NCI-H187 treated with DMSO at 0.1 percent for 48 hours (cell line): Measurements from ENCODE around the gene RPS6KA2.
"Not testable (repeated sequence)": the region's sequence is repeated elsewhere in the genome, so short reads cannot be mapped to it uniquely, and the experiment has no call there.

ENCODE experiments used
- DNase-seq: peaks from one replicate; lab custom pipeline; 2025; lab: John Stamatoyannopoulos, UW

The RPS6KA2 gene

DNA sequence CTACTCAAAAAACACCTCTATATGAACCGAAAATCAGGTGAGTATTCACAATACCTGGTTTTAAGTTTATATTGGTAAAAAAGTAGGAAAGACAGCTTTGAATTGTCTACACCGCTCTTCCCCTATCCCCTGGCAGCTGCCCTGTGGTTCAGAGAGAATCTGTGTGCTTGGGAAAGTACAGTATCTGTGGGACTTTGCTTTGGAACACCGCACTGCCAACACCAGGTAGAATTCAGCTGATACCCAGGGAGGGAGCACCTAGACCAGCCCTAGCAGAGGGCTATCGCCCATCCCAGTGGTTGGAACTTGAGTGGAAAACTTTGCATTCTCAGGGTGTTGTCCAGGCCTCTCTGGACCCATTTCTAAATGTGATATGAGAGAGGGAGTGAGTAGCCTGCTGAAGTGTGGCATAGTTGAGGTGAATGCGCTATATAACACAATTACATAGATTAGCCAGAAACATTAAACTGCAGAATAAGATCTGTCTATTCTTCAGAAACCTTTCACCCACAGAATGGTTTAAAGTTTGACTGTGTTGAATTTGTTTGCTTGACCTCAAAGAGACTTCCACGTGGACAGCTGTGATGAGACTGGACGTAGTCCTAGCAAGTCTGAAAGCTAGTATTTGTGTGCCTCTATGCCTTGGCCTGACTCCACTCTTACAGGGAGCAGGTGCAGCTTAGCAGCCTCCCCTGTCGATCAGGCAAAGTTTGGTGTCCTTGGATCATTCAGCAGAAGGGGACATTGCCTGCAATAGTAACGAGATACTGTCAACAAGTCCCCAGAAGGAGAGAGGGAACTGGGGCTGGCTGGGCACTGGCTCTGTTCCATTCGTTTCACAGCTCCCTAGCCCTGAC is 232.8 kb downstream of the RPS6KA2 start:
- DNase-seq = no peak

DNA sequence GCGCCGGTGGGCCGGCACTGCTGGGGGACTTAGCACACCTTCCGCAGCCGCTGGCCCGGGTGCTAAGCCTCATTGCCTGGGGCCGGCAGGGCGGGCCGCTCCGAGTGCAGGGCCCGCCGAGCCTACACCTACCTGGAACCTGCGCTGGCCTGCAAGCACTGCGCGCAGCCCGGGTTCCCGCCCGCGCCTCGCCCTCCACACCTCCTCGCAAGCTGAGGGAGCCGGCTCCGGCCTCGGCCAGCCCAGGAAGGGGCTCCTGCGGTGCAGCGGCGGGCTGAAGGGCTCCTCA is 233.6 kb downstream of the RPS6KA2 start:
- DNase-seq = no peak

DNA sequence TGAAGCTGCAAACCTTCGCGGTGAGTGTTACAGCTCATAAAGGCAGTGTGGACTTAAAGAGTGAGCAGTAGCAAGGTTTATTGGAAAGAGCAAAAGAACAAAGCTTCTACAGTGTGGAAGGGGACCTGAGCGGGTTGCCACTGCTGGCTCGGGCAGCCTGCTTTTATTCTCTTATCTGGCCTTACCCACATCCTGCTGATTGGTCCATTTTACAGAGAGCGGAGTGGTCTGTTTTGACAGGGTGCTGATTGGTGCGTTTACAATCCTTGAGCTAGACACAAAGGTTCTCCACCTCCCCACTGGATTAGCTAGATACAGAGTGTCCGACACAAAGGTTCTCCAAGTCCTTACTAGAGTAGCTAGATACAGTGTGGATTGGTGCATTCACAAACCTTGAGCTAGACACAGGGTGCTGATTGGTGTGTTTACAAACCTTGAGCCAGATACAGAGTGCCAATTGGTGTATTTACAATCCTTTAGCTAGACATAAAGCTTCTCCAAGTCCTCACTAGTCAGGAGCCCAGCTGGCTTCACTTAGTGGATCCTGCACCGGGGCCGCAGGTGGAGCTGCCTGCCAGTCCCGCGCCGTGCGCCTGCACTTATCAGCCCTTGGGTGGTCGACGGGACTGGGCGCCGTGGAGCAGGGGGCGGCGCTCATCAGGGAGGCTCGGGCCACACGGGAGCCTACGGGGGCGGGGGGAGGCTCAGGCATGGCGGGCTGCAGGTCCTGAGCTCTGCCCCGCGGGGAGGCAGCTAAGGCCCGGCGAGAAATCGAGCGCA is 234.1 kb downstream of the RPS6KA2 start:
- DNase-seq = not testable (repeated sequence)

DNA sequence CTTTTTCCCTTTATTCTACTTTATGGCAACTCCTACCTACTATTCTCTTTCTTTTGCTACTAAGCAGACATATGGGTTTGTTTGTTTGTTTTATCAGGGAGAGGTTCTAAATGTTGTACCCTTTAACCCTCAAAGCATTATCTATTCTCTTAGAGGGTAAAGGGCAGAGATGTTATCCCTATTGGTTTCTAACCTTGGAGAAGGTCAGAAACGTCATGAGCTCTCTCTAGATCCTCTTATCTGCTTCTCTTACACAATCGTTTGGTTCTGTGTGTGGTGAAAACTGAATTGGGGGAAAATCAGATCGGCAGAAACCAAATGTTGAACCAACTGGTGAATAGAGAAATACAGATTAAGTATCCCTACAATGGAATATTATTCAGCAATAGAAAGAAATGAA is 237.9 kb downstream of the RPS6KA2 start:
- DNase-seq = no peak

DNA sequence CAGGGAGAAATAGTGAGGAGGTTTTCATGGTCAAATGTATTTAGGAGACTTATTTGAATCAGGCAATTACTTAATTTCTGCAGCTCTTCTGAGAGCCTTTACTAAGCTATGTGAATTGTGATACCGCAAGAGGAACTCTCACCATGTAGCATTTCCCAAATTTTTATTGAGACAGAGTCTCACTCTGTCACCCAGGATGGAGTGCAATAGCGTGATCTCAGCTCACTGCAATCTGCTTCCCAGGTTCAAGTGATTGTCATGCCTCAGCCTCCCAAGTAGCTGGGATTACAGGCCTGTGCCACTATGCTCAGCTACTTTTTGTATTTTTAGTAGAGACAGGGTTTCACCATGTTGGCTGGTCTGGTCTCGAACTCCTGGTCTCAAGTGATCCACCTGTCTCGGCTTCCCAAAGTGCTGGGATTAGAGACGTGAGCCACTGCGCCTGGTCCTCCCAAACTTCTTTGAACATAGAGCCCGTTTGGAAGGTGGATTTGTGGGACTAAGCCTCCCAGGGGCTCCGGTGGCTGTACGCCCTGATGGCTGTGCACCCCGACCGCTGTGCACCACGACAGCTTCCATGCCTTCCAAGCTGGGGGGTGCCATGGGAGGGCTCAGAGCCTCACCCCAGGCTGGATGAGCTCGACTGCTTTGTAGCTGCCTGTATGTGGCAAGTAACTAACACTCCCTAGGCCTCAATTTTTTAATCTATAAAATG is 238.6 kb downstream of the RPS6KA2 start:
- DNase-seq = no peak

DNA sequence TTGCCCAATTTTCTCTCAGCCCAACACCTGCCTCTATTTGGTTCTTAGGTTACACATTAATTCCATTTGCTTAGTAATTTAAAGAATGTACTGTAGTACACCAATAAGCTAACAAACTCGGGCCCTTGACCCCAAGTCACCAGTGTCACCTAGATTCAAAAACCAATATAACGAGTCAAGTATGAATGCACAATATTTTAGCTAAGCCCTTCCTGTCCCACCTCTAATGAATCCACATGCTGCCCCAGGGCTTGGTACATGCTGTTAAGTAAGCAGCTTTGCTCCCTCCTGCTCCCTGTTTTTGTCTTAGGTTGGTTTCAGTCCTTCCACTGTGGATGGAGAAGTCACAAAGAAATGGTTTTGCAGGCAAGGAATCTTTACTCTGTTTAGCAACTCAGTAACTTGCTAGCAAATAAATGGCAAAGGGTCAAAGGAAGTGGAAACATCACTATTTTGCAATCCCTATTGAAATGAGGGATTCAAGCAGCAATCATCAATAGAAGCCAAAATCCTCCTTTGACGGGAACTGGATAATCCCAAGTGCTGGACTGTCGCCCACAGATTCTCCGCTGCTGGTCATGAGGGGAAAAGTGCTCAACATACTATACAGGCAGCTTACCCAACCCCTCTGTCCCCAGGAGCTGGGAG is 239.3 kb downstream of the RPS6KA2 start:
- no peak for DNase-seq

DNA sequence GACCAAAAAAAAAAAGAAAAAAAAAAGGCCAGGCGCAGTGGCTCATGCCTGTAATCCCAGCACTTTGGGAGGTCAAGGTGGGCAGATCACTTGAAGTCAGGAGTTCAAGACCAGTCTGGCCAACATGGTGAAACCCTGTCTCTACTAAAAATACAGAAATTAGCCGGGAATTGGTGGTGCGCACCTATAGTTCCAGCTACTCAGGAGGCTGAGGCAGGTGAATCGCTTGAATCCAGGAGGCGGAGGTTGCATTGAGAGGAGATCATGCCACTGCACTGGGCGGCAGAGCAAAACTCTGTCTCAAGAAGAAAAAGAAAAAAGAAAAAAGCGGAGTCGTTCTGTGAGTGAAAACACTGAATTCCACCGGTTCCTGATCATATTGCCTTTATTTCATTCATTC is 240.0 kb downstream of the RPS6KA2 start:
- DNase-seq = not testable (repeated sequence)

DNA sequence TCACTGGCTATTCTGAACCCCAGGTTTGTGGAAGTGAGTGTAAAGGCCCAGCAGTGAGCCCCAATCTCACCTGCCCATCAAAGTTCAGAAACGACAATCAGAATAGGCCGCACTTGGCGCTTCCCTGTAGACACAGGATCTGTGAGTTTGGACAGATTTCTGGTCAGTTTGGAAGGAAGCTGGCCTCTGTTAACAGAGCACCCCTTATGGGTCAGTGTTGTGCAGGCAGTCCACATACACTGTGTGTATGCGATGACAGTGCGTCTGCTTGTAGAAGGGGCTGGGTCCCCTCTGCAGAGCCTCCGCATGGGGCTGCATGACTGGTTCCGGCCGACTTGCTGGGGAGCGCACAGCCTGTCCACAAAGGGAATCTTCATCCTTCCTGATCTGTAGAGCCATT is 240.9 kb downstream of the RPS6KA2 start:
- DNase-seq = no peak

DNA sequence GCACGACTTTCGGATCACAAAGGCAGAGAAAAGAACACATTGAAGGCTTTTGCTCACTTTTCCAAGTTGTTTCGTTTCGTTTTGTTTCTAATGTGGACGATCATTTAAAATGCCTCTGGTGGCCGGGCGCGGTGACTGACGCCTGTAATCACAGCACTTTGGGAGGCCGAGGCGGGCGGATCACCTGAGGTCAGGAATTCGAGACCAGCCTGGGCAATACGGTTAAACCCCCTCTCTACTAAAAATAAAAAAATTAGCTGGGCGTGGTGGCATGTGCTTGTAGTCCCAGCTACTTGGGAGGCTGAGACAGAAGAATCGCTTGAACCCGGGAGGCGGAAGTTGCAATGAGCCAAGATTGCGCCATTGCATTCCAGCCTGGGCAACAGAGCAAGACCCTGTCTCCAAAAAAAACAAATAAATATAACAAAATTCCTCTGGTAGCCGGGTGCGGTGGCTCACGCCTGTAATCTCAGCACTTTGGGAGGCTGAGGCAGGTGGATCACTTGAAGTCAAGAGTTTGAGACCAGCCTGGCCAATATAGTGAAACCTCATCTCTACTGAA is 243.2 kb downstream of the RPS6KA2 start:
- DNase-seq = not testable (repeated sequence)

DNA sequence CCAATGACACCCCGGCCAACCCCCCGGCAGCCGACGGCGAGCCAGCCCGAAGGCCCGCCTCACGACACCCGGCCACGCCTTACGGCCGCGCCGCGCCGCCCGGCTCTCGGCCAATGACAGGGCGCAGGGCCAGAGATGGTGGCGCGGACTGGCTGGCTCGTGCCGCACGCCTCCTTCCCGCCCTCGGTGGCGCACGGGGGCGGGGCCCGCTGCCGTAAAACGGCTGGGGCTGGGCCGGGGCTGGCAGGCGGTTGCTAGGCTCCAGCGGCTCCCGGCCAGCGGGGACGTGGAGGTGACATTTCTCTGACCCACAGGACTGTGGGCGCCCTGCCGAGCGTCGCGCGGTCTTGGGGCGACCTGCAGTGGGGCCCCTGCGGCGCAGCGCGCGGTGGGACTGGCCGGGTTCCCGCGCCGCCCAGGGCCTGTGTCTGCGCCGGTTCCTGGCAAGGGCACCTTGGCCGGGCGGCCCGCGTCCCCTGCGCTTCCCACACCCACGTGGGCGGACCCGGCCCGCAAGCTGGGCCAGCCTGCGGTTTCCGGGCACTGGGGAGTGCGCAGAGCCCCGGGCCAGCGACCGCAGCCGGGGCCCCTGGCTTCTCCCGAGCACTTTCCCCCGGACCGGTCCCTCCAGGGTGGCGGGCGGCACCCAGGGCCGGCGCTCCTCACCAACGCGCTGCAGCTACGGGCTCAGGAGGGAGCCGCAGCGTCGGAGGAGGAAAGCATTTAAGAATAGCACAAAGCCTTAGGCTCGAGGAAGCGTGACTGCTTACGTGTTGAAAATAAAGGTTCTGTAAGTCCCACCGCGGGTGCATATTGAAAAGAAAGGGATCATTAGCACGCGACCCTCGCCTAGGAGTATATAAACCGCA is 243.9 kb downstream of the RPS6KA2 start, which contains the start of gene MPC1:
TSS of gene MPC1 (minus strand) at position 8 of the 869 bp plus-strand sequence. CDS start 64 bp downstream, outside the sequence.
- peak; percentile 44 for DNase-seq

DNA sequence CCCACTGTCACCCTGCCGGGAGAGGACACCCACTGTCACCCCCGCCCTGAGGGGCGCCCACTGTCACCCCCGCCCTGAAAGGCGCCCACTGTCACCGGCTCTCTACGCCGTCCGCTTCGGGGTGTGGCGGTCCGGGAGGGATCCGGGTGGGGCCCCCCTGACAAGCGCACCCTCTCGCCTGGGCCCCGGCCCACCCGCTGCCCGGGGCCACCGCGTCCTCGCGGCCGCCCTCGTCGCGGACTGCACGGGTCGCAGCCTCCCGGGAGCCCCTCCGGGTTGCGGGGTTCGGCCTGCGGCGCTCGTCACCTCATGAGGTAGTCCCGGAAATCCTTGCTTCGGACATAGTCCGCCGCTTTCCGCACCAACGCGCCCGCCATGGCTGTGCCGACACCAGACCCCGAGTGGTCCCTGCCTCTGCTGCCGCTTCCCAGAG is 244.5 kb downstream of the RPS6KA2 start:
- DNase-seq = no peak

DNA sequence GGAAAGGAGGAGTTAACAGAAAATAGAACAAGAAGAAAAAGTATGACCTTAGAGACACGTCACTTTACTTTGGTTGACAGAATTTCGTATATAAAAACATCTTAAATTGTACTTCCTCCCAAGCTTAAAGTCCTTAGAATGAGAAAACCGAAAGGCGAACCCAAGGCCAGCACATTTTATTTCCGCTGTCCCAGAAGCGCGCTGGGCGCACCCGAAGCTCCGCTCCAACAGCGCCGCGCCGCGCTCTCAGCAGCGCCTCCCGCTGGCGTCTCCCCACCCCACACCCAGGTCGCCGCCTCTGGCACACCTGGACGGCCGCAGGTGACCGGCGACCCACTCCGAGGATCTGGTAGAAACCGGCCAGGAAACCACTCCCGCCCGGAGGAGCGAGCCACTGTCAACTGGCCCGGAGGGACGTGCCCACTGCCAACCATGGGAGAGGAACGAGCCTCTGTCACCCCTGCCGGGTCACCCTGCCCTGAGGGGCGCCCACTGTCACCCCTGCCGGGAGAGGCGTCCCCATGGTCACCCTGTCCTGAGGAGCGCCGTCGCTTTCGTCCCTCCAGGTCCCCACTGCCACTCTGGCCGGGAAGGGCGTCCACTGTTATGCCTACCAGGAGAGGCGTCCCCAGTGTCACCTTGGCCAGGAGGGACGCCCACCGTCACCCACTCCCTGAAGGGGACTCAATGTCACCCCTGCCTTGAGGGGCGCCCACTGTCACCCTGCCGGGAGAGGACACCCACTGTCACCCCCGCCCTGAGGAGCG is 245.1 kb downstream of the RPS6KA2 start:
- no peak for DNase-seq

DNA sequence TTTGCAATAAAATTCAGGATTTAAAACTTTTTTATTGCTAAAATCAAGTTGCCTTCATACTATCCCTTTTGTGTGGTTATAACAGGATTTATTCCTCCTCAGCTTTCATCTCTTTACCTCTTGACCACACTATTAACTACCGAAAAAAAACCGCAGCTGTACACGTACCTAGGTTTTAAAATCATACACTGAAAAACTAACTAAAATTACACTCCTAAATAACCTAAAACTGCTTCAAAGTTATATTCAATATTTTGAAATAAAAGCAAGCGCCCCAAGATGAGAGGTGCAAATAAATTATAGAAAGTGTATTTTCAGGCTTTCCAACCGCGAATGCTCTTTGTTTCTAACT is 245.7 kb downstream of the RPS6KA2 start:
- DNase-seq = no peak

DNA sequence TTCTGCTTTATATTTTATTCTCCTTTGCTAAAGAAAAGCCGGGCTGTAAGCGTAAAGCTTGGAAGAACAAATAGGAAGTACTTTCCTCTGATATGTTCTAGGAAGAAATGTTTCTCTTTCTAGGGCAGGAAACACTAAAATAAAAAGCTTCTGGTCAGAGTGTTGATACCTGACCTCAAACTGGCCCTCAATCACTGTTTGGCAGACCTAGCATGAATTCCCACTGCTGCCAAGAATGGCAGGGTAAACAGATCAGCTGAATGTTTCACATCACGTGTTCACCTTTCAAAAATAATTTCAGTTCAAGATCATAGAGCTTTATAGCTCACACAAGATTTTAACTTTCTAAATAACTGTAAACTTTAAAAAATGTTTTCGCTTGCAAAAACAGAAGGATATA is 247.3 kb downstream of the RPS6KA2 start:
- no peak for DNase-seq

DNA sequence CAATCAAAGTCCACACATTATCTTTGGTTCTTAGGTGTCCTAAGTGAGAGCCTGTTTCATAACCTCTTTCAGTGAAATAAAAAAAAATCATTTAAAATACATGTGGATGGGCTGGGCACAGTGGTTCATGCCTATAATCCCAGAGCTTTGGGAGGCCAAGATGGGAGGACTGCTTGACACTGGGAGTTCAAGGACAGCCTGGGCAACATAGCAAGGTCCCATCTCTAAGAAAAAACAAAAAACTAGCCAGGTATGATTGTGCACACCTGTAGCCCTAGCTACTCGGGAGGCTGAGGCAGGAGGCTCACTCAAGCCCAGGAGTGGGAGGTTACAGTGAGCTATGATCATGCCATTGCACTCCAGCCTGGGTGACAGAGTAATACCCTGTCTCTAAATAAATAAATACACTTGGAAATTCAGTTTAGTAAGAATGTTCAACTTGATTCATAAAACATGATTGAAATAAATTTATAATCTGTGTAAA is 247.9 kb downstream of the RPS6KA2 start:
- DNase-seq = no peak

DNA sequence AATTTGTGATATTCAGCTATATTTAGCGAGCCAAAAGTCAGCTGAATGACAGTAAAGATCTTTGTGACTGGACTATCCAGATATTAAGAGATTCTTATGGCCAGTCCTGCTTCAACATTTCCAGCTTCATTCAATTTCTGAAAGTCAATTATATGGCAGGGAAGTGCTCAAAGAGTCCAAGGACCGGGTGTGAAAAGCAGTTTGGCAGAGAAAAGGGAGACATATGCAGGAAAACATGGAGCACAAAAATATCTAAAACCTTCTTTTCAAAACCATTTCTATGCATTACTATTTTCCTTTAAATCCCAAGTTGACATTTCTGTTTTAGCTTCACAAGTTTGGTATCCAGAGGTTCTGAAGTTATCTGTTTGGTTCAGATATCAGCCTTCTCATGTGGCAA is 249.3 kb downstream of the RPS6KA2 start:
- DNase-seq = no peak

DNA sequence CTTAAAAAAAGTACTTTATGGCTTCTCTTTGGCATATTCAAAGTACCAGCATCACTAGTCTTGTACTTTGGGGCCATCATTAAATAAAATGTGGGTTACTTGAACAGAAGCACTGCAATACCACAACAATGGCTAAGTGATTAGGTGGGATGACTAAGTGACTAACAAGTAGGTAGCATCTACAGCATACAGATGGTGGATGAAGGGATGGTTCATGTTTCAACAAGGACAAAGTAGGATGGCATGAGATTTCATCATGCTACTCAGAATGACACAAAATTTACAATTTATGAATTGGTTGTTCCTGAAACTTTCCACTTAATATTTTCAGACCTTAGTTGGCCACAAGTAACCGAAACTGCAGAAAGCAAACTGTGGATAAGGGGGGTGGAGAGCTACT is 252.0 kb downstream of the RPS6KA2 start:
- DNase-seq = no peak

DNA sequence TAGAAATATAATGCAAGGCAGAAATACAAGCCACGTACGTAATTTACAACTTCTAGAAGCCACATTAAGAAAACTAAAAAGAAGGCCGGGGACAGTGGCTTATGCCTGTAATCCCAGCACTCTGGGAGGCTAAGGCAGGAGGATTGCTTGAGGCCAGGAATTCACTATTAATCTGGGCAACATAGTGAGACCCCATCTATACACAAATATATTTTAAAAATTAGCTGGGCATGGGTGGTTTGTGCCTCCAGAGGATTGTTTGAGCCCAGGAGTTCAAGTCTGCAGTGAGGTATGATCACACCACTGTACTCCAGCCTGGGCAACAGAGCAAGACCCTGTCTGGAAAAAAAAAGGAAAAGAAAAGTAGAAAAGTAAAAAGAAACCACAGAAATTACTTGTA is 256.6 kb downstream of the RPS6KA2 start:
- no peak for DNase-seq

DNA sequence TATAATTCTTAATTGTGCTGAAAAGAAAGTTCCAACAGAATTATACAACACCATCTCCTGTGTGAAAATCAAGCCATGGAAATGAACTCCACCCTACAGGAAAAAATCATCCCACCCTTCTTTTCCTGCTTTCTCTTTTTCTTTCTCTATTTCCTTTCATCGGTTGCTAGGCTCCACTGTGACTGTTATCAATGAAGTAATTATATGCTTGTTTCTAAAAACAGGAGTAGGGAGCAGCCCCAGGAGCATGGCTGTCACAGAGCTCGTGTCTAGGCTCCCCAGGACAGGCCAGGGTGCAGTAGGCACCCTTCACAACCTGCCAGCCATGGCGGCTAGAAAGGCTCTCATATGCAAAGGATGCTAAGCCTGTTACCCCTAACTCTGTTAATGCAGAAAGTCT is 257.3 kb downstream of the RPS6KA2 start:
- no peak for DNase-seq

DNA sequence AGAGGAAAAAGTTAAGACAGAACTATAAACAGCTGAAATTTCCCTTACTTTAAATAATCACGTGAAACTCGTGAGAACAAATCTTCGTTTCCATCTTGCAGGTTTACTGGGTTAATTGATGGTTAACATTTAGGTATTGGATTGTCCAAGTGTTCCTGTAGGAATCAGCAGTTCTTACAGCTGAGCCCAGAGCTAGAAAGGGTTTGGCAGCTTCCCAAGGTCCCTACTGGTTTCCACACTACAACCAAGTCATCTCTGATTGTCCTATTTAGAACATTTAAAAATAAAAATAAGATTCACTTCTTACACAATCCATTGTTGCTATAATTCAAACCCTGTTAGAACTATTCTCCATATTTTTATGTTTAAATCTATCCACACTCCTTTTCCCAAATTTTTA is 260.1 kb downstream of the RPS6KA2 start:
- no peak for DNase-seq
